Nephron progenitor cell (in vitro differentiated cells): Measurements from ENCODE around the gene COG2.

Experiments
- DNase-seq: peaks from one replicate; pipeline ENCODE4 v3.0.0; 2021
- H3K27ac Mint-ChIP-seq: 2 replicates; pipeline ENCODE4 v1.8.0; 2021; ENCODE audit warnings: mild to moderate bottlenecking, moderate library complexity, mixed read lengths
- H3K27me3 Mint-ChIP-seq: 2 replicates; pipeline ENCODE4 v1.8.0; 2021; ENCODE audit warnings: mild to moderate bottlenecking, low read depth, mixed read lengths; ENCODE audit not compliant: poor library complexity
- H3K36me3 Mint-ChIP-seq: 2 replicates; pipeline ENCODE4 v1.8.0; 2021; ENCODE audit warnings: low read depth, mixed read lengths
- H3K4me1 Mint-ChIP-seq: 2 replicates; pipeline ENCODE4 v1.8.0; 2021; ENCODE audit warnings: mixed read lengths
- H3K4me3 Mint-ChIP-seq: 2 replicates; pipeline ENCODE4 v1.8.0; 2021; ENCODE audit warnings: mild to moderate bottlenecking, moderate library complexity, mixed read lengths
- H3K9me3 Mint-ChIP-seq: 2 replicates; pipeline ENCODE4 v1.8.0; 2021; ENCODE audit warnings: mild to moderate bottlenecking, moderate library complexity, mixed read lengths
- TF ChIP-seq, protein P1 (sequence below): fragments of 200-600 bp; sonication (generic); IDR thresholded peaks from 2 replicates; pipeline ENCODE4 v1.5.0; 2021; ENCODE audit warnings: antibody characterized with exemption

The COG2 gene

DNA sequence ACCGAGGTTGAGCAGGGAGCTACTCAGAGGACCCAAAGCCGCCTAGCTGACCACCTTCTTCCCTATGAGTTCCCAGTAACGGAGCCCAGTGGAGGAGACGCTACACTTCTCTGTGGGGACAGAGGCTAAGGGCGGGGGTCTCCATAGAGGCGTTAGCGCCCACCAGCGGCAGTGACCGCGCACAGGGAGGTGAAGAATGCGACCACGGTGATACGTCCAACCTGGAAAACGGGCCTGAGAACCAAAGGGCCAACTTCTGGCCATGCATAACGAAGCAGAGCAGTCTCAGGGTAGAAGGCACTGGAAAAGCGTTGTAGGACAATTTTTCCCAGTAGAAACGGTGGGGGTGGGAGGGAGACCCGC is 400 bp upstream of the COG2 start:
- Mint-ChIP-seq H3K4me3 (peak overlapping the region; percentile 88), H3K27me3 (peaks cover 38% of the 10 kb centered on the region), H3K9me3 (no peaks in the 10 kb centered on the region), H3K36me3 (peaks cover 2% of the 10 kb centered on the region), H3K27ac (peak overlapping the region; percentile 24), H3K4me1 (peaks cover 41% of the 10 kb centered on the region)
- TF ChIP-seq, protein P1, sequence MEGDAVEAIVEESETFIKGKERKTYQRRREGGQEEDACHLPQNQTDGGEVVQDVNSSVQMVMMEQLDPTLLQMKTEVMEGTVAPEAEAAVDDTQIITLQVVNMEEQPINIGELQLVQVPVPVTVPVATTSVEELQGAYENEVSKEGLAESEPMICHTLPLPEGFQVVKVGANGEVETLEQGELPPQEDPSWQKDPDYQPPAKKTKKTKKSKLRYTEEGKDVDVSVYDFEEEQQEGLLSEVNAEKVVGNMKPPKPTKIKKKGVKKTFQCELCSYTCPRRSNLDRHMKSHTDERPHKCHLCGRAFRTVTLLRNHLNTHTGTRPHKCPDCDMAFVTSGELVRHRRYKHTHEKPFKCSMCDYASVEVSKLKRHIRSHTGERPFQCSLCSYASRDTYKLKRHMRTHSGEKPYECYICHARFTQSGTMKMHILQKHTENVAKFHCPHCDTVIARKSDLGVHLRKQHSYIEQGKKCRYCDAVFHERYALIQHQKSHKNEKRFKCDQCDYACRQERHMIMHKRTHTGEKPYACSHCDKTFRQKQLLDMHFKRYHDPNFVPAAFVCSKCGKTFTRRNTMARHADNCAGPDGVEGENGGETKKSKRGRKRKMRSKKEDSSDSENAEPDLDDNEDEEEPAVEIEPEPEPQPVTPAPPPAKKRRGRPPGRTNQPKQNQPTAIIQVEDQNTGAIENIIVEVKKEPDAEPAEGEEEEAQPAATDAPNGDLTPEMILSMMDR, result no peak
- no peak for DNase-seq

GRCh38 chr1:230643908-230644307 is 1.6 kb downstream of the COG2 start:
- peak overlapping the region; percentile 99 for H3K4me3 Mint-ChIP-seq
- peaks cover 20% of the 10 kb centered on the region for H3K27me3 Mint-ChIP-seq
- no peaks in the 10 kb centered on the region for H3K9me3 Mint-ChIP-seq
- no peak for DNase-seq
- H3K4me1 Mint-ChIP-seq, result peaks cover 36% of the 10 kb centered on the region
- no peak overlapping the region for H3K27ac Mint-ChIP-seq
- peaks cover 8% of the 10 kb centered on the region for H3K36me3 Mint-ChIP-seq
- TF ChIP-seq, protein P1, result no peak

- TF ChIP-seq, protein P1, result no peak
- Mint-ChIP-seq H3K27me3 (peaks cover 2% of the 10 kb centered on the region), H3K9me3 (peaks cover 22% of the 10 kb centered on the region), H3K36me3 (peaks cover 33% of the 10 kb centered on the region), H3K27ac (no peak overlapping the region), H3K4me3 (no peak overlapping the region), H3K4me1 (peaks cover 29% of the 10 kb centered on the region)
- DNase-seq, result no peak
These were observed 4.5 kb downstream of the COG2 start for GRCh38 chr1:230646710-230647302.

DNA sequence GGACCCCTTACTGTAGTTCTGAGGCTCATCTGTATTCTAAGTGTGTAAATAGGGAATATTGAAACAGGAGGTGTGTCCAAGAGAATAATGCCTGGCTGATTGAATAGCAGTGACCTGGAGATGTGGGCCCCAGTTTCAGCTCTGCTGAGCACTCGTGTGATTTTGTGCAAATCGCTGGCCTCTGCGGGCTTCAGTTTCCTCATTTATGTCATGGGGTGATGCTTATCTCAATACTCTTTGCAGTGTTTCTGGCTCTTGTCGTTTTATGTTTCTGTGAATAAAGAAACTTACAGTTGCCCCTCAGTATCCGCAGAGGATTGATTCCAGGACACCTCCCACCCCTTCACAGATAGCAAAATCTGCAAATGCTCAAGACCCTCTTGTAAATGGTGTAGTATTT is 5.0 kb downstream of the COG2 start:
- H3K27me3 Mint-ChIP-seq, result peaks cover 2% of the 10 kb centered on the region
- peaks cover 28% of the 10 kb centered on the region for H3K9me3 Mint-ChIP-seq
- peaks cover 39% of the 10 kb centered on the region for H3K36me3 Mint-ChIP-seq
- no peak overlapping the region for H3K27ac Mint-ChIP-seq
- TF ChIP-seq, protein P1, result no peak
- no peak for DNase-seq
- H3K4me3 Mint-ChIP-seq, result no peak overlapping the region
- H3K4me1 Mint-ChIP-seq, result peaks cover 28% of the 10 kb centered on the region

GRCh38 chr1:230648114-230648513 is 5.8 kb downstream of the COG2 start:
- Mint-ChIP-seq H3K9me3 (peaks cover 35% of the 10 kb centered on the region), H3K27ac (no peak overlapping the region), H3K4me3 (no peak overlapping the region), H3K4me1 (peaks cover 23% of the 10 kb centered on the region), H3K36me3 (peaks cover 47% of the 10 kb centered on the region), H3K27me3 (peaks cover 6% of the 10 kb centered on the region)
- TF ChIP-seq, protein P1, result no peak
- DNase-seq, result no peak

- Mint-ChIP-seq H3K4me3 (no peak overlapping the region), H3K4me1 (peaks cover 5% of the 10 kb centered on the region), H3K27me3 (peaks cover 7% of the 10 kb centered on the region), H3K9me3 (peaks cover 57% of the 10 kb centered on the region), H3K36me3 (peaks cover 68% of the 10 kb centered on the region), H3K27ac (no peak overlapping the region)
- TF ChIP-seq, protein P1, result no peak
- no peak for DNase-seq
These were observed 8.0 kb downstream of the COG2 start for GRCh38 chr1:230650300-230650699.
